AG09309 (cell line): Measurements from ENCODE around the gene ATF4.

Experiments used
- DNase-seq: peaks from one replicate; pipeline ENCODE4 v3.0.0-alpha.2; 2010; ENCODE audit warnings: low read depth
- H3K4me3 ChIP-seq: 2 replicates; pipeline ENCODE4 v1.5.1; 2011; ENCODE audit warnings: mild to moderate bottlenecking, low read depth, low read length, moderate library complexity; ENCODE audit not compliant: control insufficient read depth
- CTCF ChIP-seq: IDR thresholded peaks from 2 replicates; pipeline ENCODE4 v1.5.1; 2011; ENCODE audit warnings: mild to moderate bottlenecking, low read depth, low read length, inconsistent platforms; ENCODE audit not compliant: insufficient read depth, control insufficient read depth; ENCODE audit errors: missing control alignments

Gene ATF4

GRCh38 chr22:39511226-39511625, 9.1 kb upstream of the ATF4 start:
- H3K4me3 ChIP-seq: no peak overlapping the region
- no peak for TF ChIP-seq CTCF
- no peak for DNase-seq

- no peak overlapping the region for H3K4me3 ChIP-seq
- TF ChIP-seq CTCF: no peak
- no peak for DNase-seq
Measured at GRCh38 chr22:39512026-39512425, 8.3 kb upstream of the ATF4 start.

- DNase-seq: no peak
- no peak overlapping the region for H3K4me3 ChIP-seq
- TF ChIP-seq CTCF: no peak
Measured at GRCh38 chr22:39513791-39514190, 6.6 kb upstream of the ATF4 start.

GRCh38 chr22:39514373-39514973, 5.9 kb upstream of the ATF4 start:
- peak; percentile 84 for TF ChIP-seq CTCF
- DNase-seq: no peak
- H3K4me3 ChIP-seq: no peak overlapping the region

- H3K4me3 ChIP-seq: no peak overlapping the region
- TF ChIP-seq CTCF: no peak
- DNase-seq: no peak
Measured at GRCh38 chr22:39515266-39516050, 4.9 kb upstream of the ATF4 start.

GRCh38 chr22:39517470-39517869, 2.9 kb upstream of the ATF4 start:
- TF ChIP-seq CTCF: no peak
- DNase-seq: no peak
- H3K4me3 ChIP-seq: no peak overlapping the region
